NCI-H2171 treated with DMSO at 0.1 percent for 48 hours (cell line): Measurements from ENCODE around the gene MYT1.
"Not testable (repeated sequence)": the region's sequence is repeated elsewhere in the genome, so short reads cannot be mapped to it uniquely, and the experiment has no call there.

Source experiments
- DNase-seq: peaks from one replicate; lab custom pipeline; 2025; lab: John Stamatoyannopoulos, UW

The MYT1 gene

GRCh38 chr20:64266988-64267387 is 102.7 kb downstream of the MYT1 start:
- DNase-seq: no peak

- DNase-seq: no peak
These were observed 103.9 kb downstream of the MYT1 start for GRCh38 chr20:64268174-64268573.

- DNase-seq: no peak
These were observed 105.6 kb downstream of the MYT1 start for GRCh38 chr20:64269604-64270411.

GRCh38 chr20:64271636-64272035 is 107.4 kb downstream of the MYT1 start:
- DNase-seq: no peak

- no peak for DNase-seq
These were observed 108.9 kb downstream of the MYT1 start for GRCh38 chr20:64273109-64273508.

- no peak for DNase-seq
These were observed 112.6 kb downstream of the MYT1 start for GRCh38 chr20:64276817-64277216.

GRCh38 chr20:64277571-64278316 is 113.5 kb downstream of the MYT1 start:
- DNase-seq: no peak

- DNase-seq: no peak
These were observed 114.0 kb downstream of the MYT1 start for GRCh38 chr20:64278317-64278681.

GRCh38 chr20:64279826-64280459 is 115.7 kb downstream of the MYT1 start:
- no peak for DNase-seq

- DNase-seq: no peak
These were observed 116.2 kb downstream of the MYT1 start for GRCh38 chr20:64280460-64280843.

GRCh38 chr20:64283646-64284045 is 119.4 kb downstream of the MYT1 start:
- no peak for DNase-seq

GRCh38 chr20:64285579-64286446 is 121.6 kb downstream of the MYT1 start:
- DNase-seq: peak; percentile 63

GRCh38 chr20:64286447-64287263 is 122.4 kb downstream of the MYT1 start:
- DNase-seq: not testable (repeated sequence)

GRCh38 chr20:64287264-64287590 is 123.0 kb downstream of the MYT1 start:
- DNase-seq: not testable (repeated sequence)
